ENCODE measurements around the gene FARS2. TPM values are rescaled to one million over a fixed set of nuclear protein-coding genes. Genes with fewer than 3 reads are reported as not detected.

FARS2 gene
- total RNA-seq, 2 donors from 2014 or later: 20.7 to 26.4 TPM

DNA sequence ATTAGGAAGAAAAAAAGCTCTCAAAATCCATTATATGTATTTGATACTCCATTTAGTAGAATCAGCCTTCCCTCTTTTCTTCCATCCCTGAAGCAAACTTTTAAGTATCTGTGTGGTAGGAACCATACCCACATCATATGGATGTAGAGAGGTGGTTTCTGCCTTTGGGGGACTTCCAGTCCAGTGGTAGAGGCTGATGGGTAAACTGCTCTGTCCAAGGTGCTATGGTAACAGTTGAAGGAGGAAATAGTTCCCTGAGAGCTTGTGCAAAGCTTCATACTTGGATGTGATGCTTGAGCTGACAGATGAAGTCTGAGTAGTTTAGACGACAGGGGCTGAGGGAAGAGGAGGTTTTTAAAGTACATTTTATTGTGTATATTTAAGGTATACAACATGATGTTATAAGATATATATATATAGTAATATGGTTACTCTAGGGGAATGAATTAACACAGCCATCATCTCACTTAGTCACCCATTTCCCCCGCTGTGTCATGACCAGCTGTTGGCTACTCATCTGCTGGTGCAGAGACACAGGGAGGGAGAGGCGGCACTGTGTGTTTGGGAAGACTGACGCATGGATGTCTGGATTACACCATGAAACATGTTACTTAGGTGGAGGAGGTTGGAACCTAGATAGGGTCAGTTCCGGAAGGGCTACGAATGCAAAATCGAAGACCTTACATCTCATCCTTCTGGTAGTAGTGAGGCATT lies 185.2 kb downstream of the FARS2 start:
- Mint-ChIP-seq H3K36me3 (ENCODE audit: low read depth) (peaks cover 2% of the 10 kb centered on the region), H3K27ac (no peak overlapping the region), H3K27me3 (no peaks in the 10 kb centered on the region), H3K4me3 (no peak overlapping the region), H3K4me1 (peaks cover 7% of the 10 kb centered on the region)
- no peak for ATAC-seq
- no peaks in the 10 kb centered on the region for H3K9me3 ChIP-seq (ENCODE audit: control insufficient read depth, low read length, poor library complexity, severe bottlenecking)
- DNase-seq: no peak

DNA sequence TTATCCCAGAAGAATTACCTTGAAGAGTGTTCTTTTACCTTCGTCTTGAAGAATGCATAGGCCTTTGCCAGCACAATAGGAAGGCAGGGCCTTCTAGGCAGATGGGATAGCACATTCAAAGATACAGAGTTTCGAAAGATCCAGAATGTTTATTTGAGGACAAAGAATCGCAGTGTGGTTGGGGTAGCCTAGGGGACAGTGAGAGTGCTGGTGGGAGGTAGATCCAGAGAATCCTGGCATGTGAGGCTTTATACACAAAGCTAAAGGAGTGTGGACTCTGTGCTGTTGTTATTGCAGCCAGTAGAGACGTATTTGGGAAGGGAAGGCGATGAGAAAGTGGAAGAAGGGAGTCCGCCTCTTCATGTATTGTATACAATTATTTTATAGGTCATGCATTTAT lies 186.6 kb downstream of the FARS2 start:
- H3K9me3 ChIP-seq (ENCODE audit: control insufficient read depth, low read length, poor library complexity, severe bottlenecking): no peaks in the 10 kb centered on the region
- ATAC-seq (no peak), DNase-seq (no peak)
- Mint-ChIP-seq H3K4me1 (peaks cover 11% of the 10 kb centered on the region), H3K27ac (peak overlapping the region; percentile 21), H3K36me3 (ENCODE audit: low read depth) (peaks cover 2% of the 10 kb centered on the region), H3K4me3 (no peak overlapping the region), H3K27me3 (no peaks in the 10 kb centered on the region)

DNA sequence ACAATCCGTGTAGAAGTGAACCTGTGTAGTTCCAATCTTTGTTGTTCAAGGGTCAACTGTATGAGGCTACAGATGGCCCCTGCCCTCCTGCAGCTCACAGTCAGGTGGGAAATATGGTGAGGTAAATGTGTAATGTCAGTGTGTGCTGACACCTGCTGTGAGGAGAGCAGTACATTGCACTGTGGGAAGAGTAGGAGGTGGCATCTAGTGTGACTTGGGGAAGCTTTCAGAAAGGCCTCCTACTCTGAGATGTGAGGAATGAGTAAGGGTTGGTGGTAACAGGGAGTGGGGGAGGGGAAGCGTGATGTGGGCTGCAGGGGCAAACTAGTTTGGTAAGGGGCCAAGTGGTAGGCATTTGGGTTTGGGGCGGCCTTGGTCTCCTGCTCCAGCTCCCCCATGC lies 188.8 kb downstream of the FARS2 start:
- H3K4me1 Mint-ChIP-seq: peaks cover 18% of the 10 kb centered on the region
- H3K4me3 Mint-ChIP-seq: no peak overlapping the region
- no peaks in the 10 kb centered on the region for H3K27me3 Mint-ChIP-seq
- DNase-seq (no peak), ATAC-seq (no peak)
- H3K36me3 Mint-ChIP-seq (ENCODE audit: low read depth): peaks cover 2% of the 10 kb centered on the region
- H3K9me3 ChIP-seq (ENCODE audit: control insufficient read depth, low read length, poor library complexity, severe bottlenecking): no peaks in the 10 kb centered on the region
- H3K27ac Mint-ChIP-seq: no peak overlapping the region

- no peaks in the 10 kb centered on the region for H3K9me3 ChIP-seq (ENCODE audit: control insufficient read depth, low read length, poor library complexity, severe bottlenecking)
- DNase-seq (no peak), ATAC-seq (no peak)
- no peaks in the 10 kb centered on the region for H3K36me3 Mint-ChIP-seq (ENCODE audit: low read depth)
- peaks cover 11% of the 10 kb centered on the region for H3K4me1 Mint-ChIP-seq
- H3K4me3 Mint-ChIP-seq: no peak overlapping the region
- no peak overlapping the region for H3K27ac Mint-ChIP-seq
- H3K27me3 Mint-ChIP-seq: no peaks in the 10 kb centered on the region
These were observed 192.2 kb downstream of the FARS2 start for GRCh38 chr6:5453546-5453945.

DNA sequence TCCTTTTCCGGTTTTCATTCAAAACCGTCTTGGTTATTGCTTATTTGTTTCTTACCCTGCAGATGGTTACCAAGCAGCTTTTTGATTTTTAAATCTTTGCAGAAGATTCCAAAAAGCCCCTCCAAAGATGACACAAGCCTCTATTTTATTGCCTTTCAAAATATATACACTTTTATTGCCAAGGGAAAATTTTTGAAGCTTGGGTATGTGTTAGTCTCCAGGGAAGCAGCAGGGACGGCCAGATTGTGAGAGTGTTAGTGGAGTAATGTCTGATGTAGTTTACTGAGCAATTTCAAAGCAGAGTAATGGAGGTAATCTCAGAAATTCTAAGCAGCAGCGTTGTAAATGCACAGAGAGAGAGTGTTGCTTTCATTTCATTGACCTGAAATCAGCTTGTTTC lies 193.8 kb downstream of the FARS2 start:
- no peak for DNase-seq
- ATAC-seq: no peak
- H3K9me3 ChIP-seq (ENCODE audit: control insufficient read depth, low read length, poor library complexity, severe bottlenecking): no peaks in the 10 kb centered on the region
- Mint-ChIP-seq H3K4me1 (peaks cover 18% of the 10 kb centered on the region), H3K27ac (no peak overlapping the region), H3K36me3 (ENCODE audit: low read depth) (peaks cover 2% of the 10 kb centered on the region), H3K4me3 (no peak overlapping the region), H3K27me3 (no peaks in the 10 kb centered on the region)

DNA sequence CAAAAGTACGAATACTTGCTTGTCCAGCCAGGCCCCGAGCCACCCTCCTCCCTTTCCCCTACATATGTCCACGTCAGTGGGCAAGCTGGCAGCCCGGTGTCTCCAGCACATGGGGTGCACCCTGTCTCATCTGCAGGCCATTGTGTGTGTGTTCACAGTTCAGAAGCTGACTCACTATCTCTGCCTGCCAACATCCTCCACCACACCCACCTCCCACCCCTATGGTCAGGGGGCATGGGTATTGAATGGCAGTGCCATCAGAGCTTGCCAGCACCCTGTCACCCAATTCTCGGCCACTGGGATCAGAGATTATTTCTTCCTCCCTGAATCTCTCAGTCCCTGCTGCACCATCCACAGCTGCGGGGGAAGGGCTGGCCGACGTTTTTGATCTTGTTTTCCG lies 195.7 kb downstream of the FARS2 start:
- H3K9me3 ChIP-seq (ENCODE audit: control insufficient read depth, low read length, poor library complexity, severe bottlenecking): no peaks in the 10 kb centered on the region
- Mint-ChIP-seq H3K36me3 (ENCODE audit: low read depth) (peaks cover 3% of the 10 kb centered on the region), H3K27me3 (no peaks in the 10 kb centered on the region), H3K4me3 (no peak overlapping the region), H3K27ac (no peak overlapping the region), H3K4me1 (peaks cover 20% of the 10 kb centered on the region)
- no peak for DNase-seq
- ATAC-seq: no peak

GRCh38 chr6:5457983-5458683 lies 196.8 kb downstream of the FARS2 start:
- peak overlapping the region; percentile 29 for H3K27ac Mint-ChIP-seq
- DNase-seq: no peak
- no peaks in the 10 kb centered on the region for H3K9me3 ChIP-seq (ENCODE audit: control insufficient read depth, low read length, poor library complexity, severe bottlenecking)
- H3K36me3 Mint-ChIP-seq (ENCODE audit: low read depth): peaks cover 3% of the 10 kb centered on the region
- ATAC-seq: no peak
- peaks cover 16% of the 10 kb centered on the region for H3K4me1 Mint-ChIP-seq
- H3K27me3 Mint-ChIP-seq: no peaks in the 10 kb centered on the region
- no peak overlapping the region for H3K4me3 Mint-ChIP-seq

GRCh38 chr6:5459346-5459745 lies 198.0 kb downstream of the FARS2 start:
- Mint-ChIP-seq H3K27me3 (no peaks in the 10 kb centered on the region), H3K4me3 (no peak overlapping the region), H3K27ac (peak overlapping the region; percentile 61), H3K4me1 (peaks cover 12% of the 10 kb centered on the region), H3K36me3 (ENCODE audit: low read depth) (peaks cover 3% of the 10 kb centered on the region)
- ATAC-seq (no peak), DNase-seq (no peak)
- H3K9me3 ChIP-seq (ENCODE audit: control insufficient read depth, low read length, poor library complexity, severe bottlenecking): no peaks in the 10 kb centered on the region

DNA sequence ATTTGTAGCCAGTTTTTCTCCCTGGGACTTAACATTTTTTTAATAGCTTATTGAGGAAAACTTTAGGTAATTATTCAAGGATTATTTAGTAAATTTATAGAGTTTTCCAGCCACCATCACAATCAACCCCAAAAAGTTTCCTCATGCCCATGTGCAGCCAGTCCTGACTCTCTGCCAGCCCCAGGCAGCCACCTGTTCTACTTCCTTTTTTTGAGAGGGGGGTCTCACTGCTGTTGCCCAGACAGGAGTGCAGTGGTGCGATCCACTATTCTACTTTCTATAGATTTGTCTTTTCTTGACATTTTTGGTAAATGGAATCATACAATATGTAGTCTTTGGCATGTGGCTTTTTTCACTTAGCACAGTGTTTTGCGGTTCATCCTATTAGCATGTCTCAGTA lies 200.1 kb downstream of the FARS2 start:
- H3K4me3 Mint-ChIP-seq: no peak overlapping the region
- H3K27me3 Mint-ChIP-seq: no peaks in the 10 kb centered on the region

GRCh38 chr6:5462856-5463255 lies 201.5 kb downstream of the FARS2 start:
- DNase-seq (no peak), ATAC-seq (no peak)
- no peaks in the 10 kb centered on the region for H3K9me3 ChIP-seq (ENCODE audit: control insufficient read depth, low read length, poor library complexity, severe bottlenecking)
- Mint-ChIP-seq H3K36me3 (ENCODE audit: low read depth) (peaks cover 5% of the 10 kb centered on the region), H3K4me3 (no peak overlapping the region), H3K4me1 (peaks cover 13% of the 10 kb centered on the region), H3K27ac (no peak overlapping the region), H3K27me3 (no peaks in the 10 kb centered on the region)

More for the DNA sequence above, 200.1 kb downstream of the FARS2 start:
- DNase-seq: no peak
- Mint-ChIP-seq H3K36me3 (ENCODE audit: low read depth) (peaks cover 5% of the 10 kb centered on the region), H3K27ac (no peak overlapping the region), H3K4me1 (peaks cover 13% of the 10 kb centered on the region)
- no peak for ATAC-seq
- H3K9me3 ChIP-seq (ENCODE audit: control insufficient read depth, low read length, poor library complexity, severe bottlenecking): no peaks in the 10 kb centered on the region

- Mint-ChIP-seq H3K27me3 (no peaks in the 10 kb centered on the region), H3K4me3 (no peak overlapping the region), H3K27ac (no peak overlapping the region), H3K36me3 (ENCODE audit: low read depth) (peaks cover 5% of the 10 kb centered on the region), H3K4me1 (peaks cover 13% of the 10 kb centered on the region)
- DNase-seq: no peak
- ATAC-seq: no peak
- no peaks in the 10 kb centered on the region for H3K9me3 ChIP-seq (ENCODE audit: control insufficient read depth, low read length, poor library complexity, severe bottlenecking)
These were observed 202.4 kb downstream of the FARS2 start for GRCh38 chr6:5463690-5464089.

DNA sequence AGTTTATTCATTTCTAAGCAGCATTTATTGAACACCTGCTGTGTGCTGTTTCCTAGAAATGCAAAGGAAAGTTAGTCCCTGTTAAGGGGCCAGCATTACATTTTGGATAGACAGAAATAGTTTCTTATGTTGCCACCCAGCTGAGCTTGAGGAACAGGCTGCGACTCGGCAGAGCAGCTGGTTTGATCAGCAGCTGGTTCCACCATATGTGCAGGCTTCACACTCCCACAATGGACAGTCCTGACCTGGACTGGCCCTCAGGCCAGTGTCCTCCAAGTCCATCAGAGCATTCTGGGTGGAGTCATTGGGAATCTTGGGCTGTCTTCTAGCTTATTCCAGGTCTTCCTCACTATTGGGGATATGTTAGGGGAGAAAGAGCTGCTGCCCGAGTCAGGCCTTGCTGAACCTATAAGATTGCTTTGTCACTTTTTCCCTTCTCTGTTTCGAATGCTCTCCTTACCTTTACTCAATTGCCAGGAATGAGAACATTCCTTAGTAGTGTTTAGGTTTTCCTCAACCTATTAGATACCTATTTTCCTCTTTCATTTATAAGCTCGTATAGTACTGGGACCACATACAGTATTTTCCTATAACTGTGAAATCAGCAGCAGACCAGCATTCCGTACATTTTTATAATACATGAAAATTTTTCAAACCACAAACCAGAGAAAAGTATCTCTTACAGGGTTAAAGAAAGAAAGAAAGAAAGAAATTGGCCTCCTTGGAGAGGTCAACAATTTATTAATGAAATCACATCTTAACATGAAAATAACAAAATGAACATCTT lies 203.0 kb downstream of the FARS2 start:
- Mint-ChIP-seq H3K4me1 (peaks cover 13% of the 10 kb centered on the region), H3K27me3 (no peaks in the 10 kb centered on the region), H3K27ac (no peak overlapping the region), H3K36me3 (ENCODE audit: low read depth) (peaks cover 7% of the 10 kb centered on the region), H3K4me3 (no peak overlapping the region)
- ATAC-seq (no peak), DNase-seq (no peak)
- no peaks in the 10 kb centered on the region for H3K9me3 ChIP-seq (ENCODE audit: control insufficient read depth, low read length, poor library complexity, severe bottlenecking)

DNA sequence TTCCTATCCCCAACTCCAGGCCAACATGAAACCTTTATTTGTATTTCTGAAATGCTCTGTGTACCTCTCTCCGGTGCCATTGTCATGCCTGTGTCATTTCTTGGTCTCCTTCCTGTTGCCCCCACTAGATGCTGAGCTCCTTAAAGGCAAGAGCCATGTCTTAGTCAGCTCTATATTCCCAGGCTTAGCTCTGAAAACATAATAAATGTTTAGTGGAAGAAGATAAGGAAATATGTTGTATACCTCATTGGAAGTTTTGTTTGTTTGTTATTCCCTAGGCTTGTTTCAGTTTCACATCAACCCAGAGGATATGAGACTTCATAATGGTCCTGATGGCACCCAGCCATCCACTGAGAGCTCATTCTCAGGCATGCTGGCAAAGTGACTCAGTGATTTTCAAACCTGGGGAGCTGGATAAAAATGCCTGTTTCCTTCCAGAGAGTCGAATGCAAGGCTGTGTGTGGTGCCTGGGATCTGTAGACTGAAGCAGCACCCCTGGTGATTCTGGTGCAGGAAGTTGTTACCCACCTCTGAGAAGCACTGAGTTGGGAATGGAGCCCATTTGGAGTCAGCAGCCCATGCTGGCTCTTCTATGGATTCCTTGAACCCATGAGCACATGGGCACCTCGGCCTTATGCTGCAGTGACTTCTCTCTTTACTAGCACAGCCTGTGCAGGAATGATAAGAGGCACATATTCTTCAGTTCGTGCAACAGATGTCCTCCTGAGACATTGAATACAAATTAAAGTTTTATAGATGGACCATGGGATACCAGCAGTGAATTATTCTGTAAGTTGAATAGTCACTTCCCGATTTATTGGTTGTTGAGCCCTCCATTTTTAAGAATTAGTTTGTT lies 205.2 kb downstream of the FARS2 start:
- Mint-ChIP-seq H3K4me3 (no peak overlapping the region), H3K36me3 (ENCODE audit: low read depth) (peaks cover 6% of the 10 kb centered on the region), H3K27ac (no peak overlapping the region), H3K27me3 (no peaks in the 10 kb centered on the region), H3K4me1 (peaks cover 4% of the 10 kb centered on the region)
- DNase-seq: no peak
- no peaks in the 10 kb centered on the region for H3K9me3 ChIP-seq (ENCODE audit: control insufficient read depth, low read length, poor library complexity, severe bottlenecking)
- no peak for ATAC-seq

Data from T-helper 17 cell (primary cell).